ENCODE results near the gene ADAMTS7. TPM values are rescaled to one million over a fixed set of nuclear protein-coding genes. Genes with fewer than 3 reads are reported as not detected.

The ADAMTS7 gene
- total and polyA plus RNA-seq, 2 of the 4 experiments (the other 2 are of a cell fraction), result 1.4 to 12.6 TPM

GRCh38 chr15:78778422-78778821 is 32.8 kb downstream of the ADAMTS7 start:
- no peak overlapping the region for H3K18ac ChIP-seq (ENCODE audit: low read depth, low read length)
- no TSS peak for BruUV-seq (replicated peaks)
- peaks cover 12% of the 10 kb centered on the region for H3K36me3 ChIP-seq (ENCODE audit: control insufficient read depth, insufficient read depth, low read length)
- no peaks in the 10 kb centered on the region for H3K9me1 ChIP-seq (ENCODE audit: insufficient read depth, low read length)
- intact Hi-C loops (cut with micrococcal nuclease), result no loop called here
- ChIA-PET POLR2A (ENCODE audit: unreplicated experiment) (no interaction called here), CTCF (no interaction called here)
- no peak overlapping the region for H4K8ac ChIP-seq (ENCODE audit: low read depth in 2 of 2, low read length in 2 of 2)
- no peak for DNase-seq
- no peak overlapping the region for H2AFZ ChIP-seq (replicated peaks; ENCODE audit: low read length, poor library complexity)
- H3K23ac ChIP-seq (ENCODE audit: low read depth, low read length), result no peak overlapping the region
- no peak overlapping the region for H3K56ac ChIP-seq (ENCODE audit: extremely low read depth, insufficient read depth, low read length)
- H3K9me3 ChIP-seq (ENCODE audit: control insufficient read depth, insufficient read depth, low read length), result no peaks in the 10 kb centered on the region
- H2AK5ac ChIP-seq (ENCODE audit: low read depth, low read length), result no peak overlapping the region; the same call in 1 of the 2 replicates
- H3K4me2 ChIP-seq (ENCODE audit: low read depth, low read length), result no peak overlapping the region
- H2BK120ac ChIP-seq (ENCODE audit: low read depth, low read length), result no peak overlapping the region
- in situ Hi-C loops (cut with MboI; ENCODE audit: low sequenced_read_pairs), result no loop called here
- H3K4me3 ChIP-seq (ENCODE audit: insufficient read depth, low read depth, low read length), result no peak overlapping the region
- no peak overlapping the region for H3K14ac ChIP-seq (replicated peaks; ENCODE audit: low read depth, low read length)
- no peak overlapping the region for H2BK5ac ChIP-seq (ENCODE audit: low read depth, low read length, poor library complexity, severe bottlenecking)
- H3K79me1 ChIP-seq (ENCODE audit: low read depth in 1 of 2, low read length in 2 of 2), result no peaks in the 10 kb centered on the region
- no peak overlapping the region for H3K27ac ChIP-seq (ENCODE audit: insufficient read depth, low read length)
- H3K27me3 ChIP-seq (ENCODE audit: control insufficient read depth, insufficient read depth, low read length), result no peaks in the 10 kb centered on the region
- ATAC-seq (ENCODE audit: low read depth), result no peak
- no peak overlapping the region for H3K4ac ChIP-seq (ENCODE audit: low read depth, low read length)
- no peak overlapping the region for H4K91ac ChIP-seq (ENCODE audit: insufficient read depth, low read depth, low read length)
- H4K5ac ChIP-seq (ENCODE audit: low read depth, low read length), result no peak overlapping the region
- 100% methylated on average over 1 of the region's 5 CpGs; no CpG with 5 or more reads in 1 of the 2 experiments for WGBS, 2 experiments (ENCODE audit: extremely low coverage in 2 of 2, insufficient read length in 1 of 2)
- H4K20me1 ChIP-seq (ENCODE audit: insufficient read depth, low read length), result no peaks in the 10 kb centered on the region
- H3K9ac ChIP-seq (ENCODE audit: low read depth, low read length), result no peak overlapping the region
- TF ChIP-seq CTCF (conservative IDR thresholded peaks at IDR 0.05; ENCODE audit: low read depth, low read length) (no peak), BHLHE40 (IDR thresholded peaks at IDR 0.05; ENCODE audit: low read depth, low read length) (no peak), CEBPB (IDR thresholded peaks at IDR 0.05; ENCODE audit: low read depth, low read length) (no peak), POLR2A (IDR thresholded peaks at IDR 0.05; ENCODE audit: low read depth, low read length) (no peak), CHD1 (IDR thresholded peaks at IDR 0.05; ENCODE audit: low read depth, low read length) (no peak), MXI1 (IDR thresholded peaks at IDR 0.05; ENCODE audit: borderline replicate concordance, low read depth, low read length) (no peak), SMC3 (IDR thresholded peaks at IDR 0.05; ENCODE audit: low read depth, low read length) (no peak), MAZ (IDR thresholded peaks at IDR 0.05; ENCODE audit: borderline replicate concordance, low read depth, low read length) (no peak), RCOR1 (IDR thresholded peaks at IDR 0.05; ENCODE audit: insufficient replicate concordance, low read length) (no peak), RAD21 (IDR thresholded peaks at IDR 0.05; ENCODE audit: low read length) (no peak), FOS (IDR thresholded peaks at IDR 0.05; ENCODE audit: low read depth, low read length) (no peak), NFE2L2 (IDR thresholded peaks at IDR 0.05; ENCODE audit: low read depth, low read length) (no peak), MAFK (IDR thresholded peaks at IDR 0.05; ENCODE audit: low read depth, low read length) (no peak)
- TF ChIP-seq, protein P1, sequence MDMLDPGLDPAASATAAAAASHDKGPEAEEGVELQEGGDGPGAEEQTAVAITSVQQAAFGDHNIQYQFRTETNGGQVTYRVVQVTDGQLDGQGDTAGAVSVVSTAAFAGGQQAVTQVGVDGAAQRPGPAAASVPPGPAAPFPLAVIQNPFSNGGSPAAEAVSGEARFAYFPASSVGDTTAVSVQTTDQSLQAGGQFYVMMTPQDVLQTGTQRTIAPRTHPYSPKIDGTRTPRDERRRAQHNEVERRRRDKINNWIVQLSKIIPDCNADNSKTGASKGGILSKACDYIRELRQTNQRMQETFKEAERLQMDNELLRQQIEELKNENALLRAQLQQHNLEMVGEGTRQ (IDR thresholded peaks at IDR 0.05; ENCODE audit: low read depth, low read length), result no peak
- no peak overlapping the region for H2AK9ac ChIP-seq (replicated peaks; ENCODE audit: low read depth, low read length, poor library complexity)
- H2BK20ac ChIP-seq (ENCODE audit: low read depth, low read length), result no peak overlapping the region
- dilution Hi-C loops (cut with HindIII; ENCODE audit: low sequenced_read_pairs, unreplicated experiment), result no loop called here
- 0 out of 2 replicates have a peak, but pooled peaks cover 2% of the 10 kb centered on the region for H3K4me1 ChIP-seq (ENCODE audit: control insufficient read depth, insufficient read depth, low read length)
- H2BK15ac ChIP-seq (ENCODE audit: low read depth, low read length), result no peak overlapping the region

Data from IMR-90 (cell line).